K562 (cell line): ENCODE data around the gene CCDC15. TPM values are rescaled to one million over a fixed set of nuclear protein-coding genes. Genes with fewer than 3 reads are reported as not detected.
A peak's percentile ranks its signal among the peaks of the same experiment; 100 is the strongest.

Source experiments
- CHCHD3 ChIP-seq: fragments of 250-450 bp; sonication (Bioruptor Pico); IDR thresholded peaks from 2 replicates; pipeline ENCODE4 v2.1.2; 2022; ENCODE audit warnings: mild to moderate bottlenecking
- DDX20 ChIP-seq: fragments of 450-650 bp; IDR thresholded peaks from 2 replicates; pipeline ENCODE4 v1.6.1; 2016; ENCODE audit warnings: missing genetic modification characterization, low read depth, mild to moderate bottlenecking, missing compliant biosample characterization, moderate library complexity
- DMBX1 ChIP-seq: fragments of 250-450 bp; sonication (Bioruptor Pico); IDR thresholded peaks from 2 replicates; pipeline ENCODE4 v1.8.0; 2022; ENCODE audit warnings: inconsistent platforms, mild to moderate bottlenecking, moderate library complexity, borderline replicate concordance
- FOXJ2 ChIP-seq: fragments of 200-800 bp; sonication (Bioruptor generic); IDR thresholded peaks from 2 replicates; pipeline ENCODE4 v1.6.1; 2016; ENCODE audit warnings: missing genetic modification characterization, missing compliant biosample characterization
- HDAC3 ChIP-seq: fragments of 450-650 bp; IDR thresholded peaks from 2 replicates; pipeline ENCODE4 v1.6.1; 2018; ENCODE audit warnings: borderline replicate concordance, mild to moderate bottlenecking, moderate library complexity; ENCODE audit not compliant: partially characterized antibody
- HNRNPK ChIP-seq: fragments of 200-400 bp; formaldehyde crosslinking; IDR thresholded peaks from one replicate; pipeline ENCODE4 v1.6.1; 2018; ENCODE audit warnings: mild to moderate bottlenecking, low read depth, low read length; ENCODE audit not compliant: poor library complexity, severe bottlenecking
- HNRNPUL1 ChIP-seq: fragments of 200-400 bp; formaldehyde crosslinking; IDR thresholded peaks from 2 replicates; pipeline ENCODE4 v1.6.1; 2017; ENCODE audit warnings: low read length
- IFI16 ChIP-seq: fragments of 250-450 bp; sonication (Bioruptor Pico); IDR thresholded peaks from 2 replicates; pipeline ENCODE4 v2.1.2; 2022; ENCODE audit warnings: mild to moderate bottlenecking, inconsistent platforms
- JUNB ChIP-seq: fragments of 450-650 bp; formaldehyde crosslinking; conservative IDR thresholded peaks from 2 replicates; pipeline ENCODE4 v1.4.0; 2020; ENCODE audit warnings: mild to moderate bottlenecking
- KAT7 ChIP-seq: sonication (generic); formaldehyde crosslinking; IDR thresholded peaks from 2 replicates; pipeline ENCODE4 v1.8.0; 2022; ENCODE audit warnings: missing genetic modification reagents, mild to moderate bottlenecking, borderline replicate concordance
- MTA3 ChIP-seq: fragments of 450-650 bp; formaldehyde crosslinking; IDR thresholded peaks from 2 replicates; pipeline ENCODE4 v1.6.1; 2017; ENCODE audit warnings: mild to moderate bottlenecking, borderline replicate concordance
- MTF1 ChIP-seq: fragments of 250-450 bp; sonication (Bioruptor Pico); IDR thresholded peaks from 2 replicates; pipeline ENCODE4 v1.9.0; 2021; ENCODE audit warnings: moderate library complexity, mild to moderate bottlenecking, inconsistent platforms, borderline replicate concordance
- NCOA2 ChIP-seq, 2 experiments: fragments of 450-650 bp; IDR thresholded peaks; 2 replicates each; pipeline ENCODE4 v1.6.1; 2018; ENCODE audit warnings: mild to moderate bottlenecking in 2 of 2, moderate library complexity in 1 of 2; ENCODE audit not compliant: partially characterized antibody in 2 of 2
- NCOR1 ChIP-seq: fragments of 450-650 bp; IDR thresholded peaks from 2 replicates; pipeline ENCODE4 v1.6.1; 2016; ENCODE audit warnings: mild to moderate bottlenecking, moderate library complexity
- NEUROD1 ChIP-seq: fragments of 150-350 bp; IDR thresholded peaks from 2 replicates; pipeline ENCODE4 v1.6.1; 2014; ENCODE audit warnings: borderline replicate concordance, low read length, low read depth; ENCODE audit not compliant: partially characterized antibody
- NFYB ChIP-seq: IDR thresholded peaks from 2 replicates; pipeline ENCODE4 v1.6.1; 2011; ENCODE audit warnings: mild to moderate bottlenecking, moderate library complexity; ENCODE audit not compliant: insufficient read length; ENCODE audit errors: extremely low read depth
- NR2F6 ChIP-seq: fragments of 450-650 bp; formaldehyde crosslinking; IDR thresholded peaks from 2 replicates; pipeline ENCODE4 v1.4.0; 2020; ENCODE audit warnings: mild to moderate bottlenecking
- POU5F1 ChIP-seq: fragments of 150-350 bp; IDR thresholded peaks from 2 replicates; pipeline ENCODE4 v1.6.1; 2014; ENCODE audit warnings: borderline replicate concordance, low read length, low read depth, mild to moderate bottlenecking; ENCODE audit not compliant: partially characterized antibody
- RB1 ChIP-seq: fragments of 450-650 bp; IDR thresholded peaks from 2 replicates; pipeline ENCODE4 v1.6.1; 2017; ENCODE audit warnings: low read depth, mild to moderate bottlenecking
- RBFOX2 ChIP-seq: fragments of 200-400 bp; formaldehyde crosslinking; IDR thresholded peaks from 2 replicates; pipeline ENCODE4 v1.6.1; 2017; ENCODE audit warnings: low read depth, mild to moderate bottlenecking, low read length, moderate library complexity
- SIN3B ChIP-seq: fragments of 450-650 bp; IDR thresholded peaks from 2 replicates; pipeline ENCODE4 v1.6.1; 2017; ENCODE audit warnings: low read depth, mild to moderate bottlenecking, moderate library complexity
- SMAD1 ChIP-seq: fragments of 150-350 bp; IDR thresholded peaks from 2 replicates; pipeline ENCODE4 v1.6.1; 2014; ENCODE audit warnings: low read length, low read depth; ENCODE audit not compliant: partially characterized antibody
- SMAD4 ChIP-seq: fragments of 250-450 bp; sonication (Bioruptor Pico); conservative IDR thresholded peaks from 2 replicates; pipeline ENCODE4 v1.8.0; 2021; ENCODE audit warnings: inconsistent platforms, mild to moderate bottlenecking, moderate library complexity
- TFAM ChIP-seq: fragments of 250-450 bp; sonication (Bioruptor Pico); conservative IDR thresholded peaks from 2 replicates; pipeline ENCODE4 v1.5.0; 2021; ENCODE audit warnings: mild to moderate bottlenecking, moderate library complexity
- XRCC4 ChIP-seq: IDR thresholded peaks from one replicate; pipeline ENCODE4 v1.6.1; 2011; ENCODE audit not compliant: insufficient read depth, insufficient read length; ENCODE audit errors: extremely low read depth
- ZBTB2 ChIP-seq: fragments of 450-650 bp; IDR thresholded peaks from 2 replicates; pipeline ENCODE4 v1.6.1; 2016; ENCODE audit warnings: antibody characterized with exemption
- ZFX ChIP-seq: sonication (generic); formaldehyde crosslinking; IDR thresholded peaks from 2 replicates; pipeline ENCODE4 v1.8.0; 2022; ENCODE audit warnings: mild to moderate bottlenecking, missing genetic modification reagents, moderate library complexity
- ZNF184 ChIP-seq: sonication (generic); formaldehyde crosslinking; IDR thresholded peaks from 2 replicates; pipeline ENCODE4 v1.5.0; 2020; ENCODE audit warnings: missing genetic modification reagents
- ZNF766 ChIP-seq: fragments of 200-800 bp; sonication (Bioruptor generic); conservative IDR thresholded peaks from 2 replicates; pipeline ENCODE4 v1.6.1; 2016; ENCODE audit warnings: missing genetic modification characterization, missing compliant biosample characterization
- polyA plus RNA-seq, 8 experiments: library from polyadenylated mRNA; depleted of rRNA in 4 of 8; stranded (reverse) in 5 of 8; unstranded in 3 of 8; fragments of >200 nt; fragmentation: Nextera tagmentation in 2 of 8; fragmentation: Illumina TruSeq in 1 of 8; extraction: Ambion mirVana in 2 of 8; extraction: Trizol in 1 of 8; gene quantifications; 2 replicates each; pipeline versions ENCODE4 v1.2.1 to v1.2.3, GENCODE V29; 2011 to 2014; ENCODE audit warnings: inconsistent platforms in 1 of 8, missing spikeins in 1 of 8
- total RNA-seq, 7 experiments: library from RNA; depleted of rRNA in 6 of 7; stranded (reverse); fragments of >200 nt in 6 of 7; fragmentation: Illumina TruSeq in 2 of 7; extraction: Trizol in 2 of 7; gene quantifications; 2 replicates each; pipeline versions ENCODE4 v1.2.1 to v1.2.3, GENCODE V29; 2011 to 2021; ENCODE audit warnings: low replicate concordance in 1 of 7

The CCDC15 gene
- total and polyA plus RNA-seq, 9 of the 15 experiments (the other 6 are each of a cell fraction or from before 2014, with no cell fraction given), result 1.9 to 9.2 (median 3.9) TPM

DNA sequence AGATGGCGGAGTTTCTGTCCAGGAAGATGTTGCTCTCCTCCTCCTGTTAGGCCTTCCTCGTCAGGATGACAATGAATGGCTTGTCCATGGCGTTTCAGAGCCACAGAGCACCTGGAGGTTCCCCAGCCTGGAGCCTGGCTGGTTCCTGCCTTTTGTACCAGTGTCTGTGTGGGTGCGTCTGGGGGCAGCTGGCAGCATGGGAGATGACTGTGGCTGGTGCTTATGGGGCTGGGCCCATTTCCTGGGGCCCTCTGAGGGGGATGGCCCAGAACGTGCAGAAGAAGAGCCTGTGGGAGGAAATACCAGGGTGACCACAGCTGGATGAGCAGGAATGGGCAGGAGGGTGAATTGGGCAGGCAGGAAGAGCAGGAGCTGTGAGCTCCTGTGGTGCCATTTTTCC is 115.8 kb downstream of the CCDC15 start (continued):
- TF ChIP-seq POU5F1 (no peak), NCOA2 (IDR thresholded peaks at IDR 0.05; ENCODE audit: partially characterized antibody in 2 of 2) (no peak), IFI16 (CRISPR knock-in tag) (no peak), NEUROD1 (no peak), SIN3B (no peak), HDAC3 (no peak), ZNF184 (no peak), XRCC4 (no peak), SMAD4 (CRISPR knock-in tag) (peak; percentile 23; the same call in 1 of the 2 replicates), TFAM (CRISPR knock-in tag) (no peak), NFYB (no peak), FOXJ2 (tag) (no peak), ZNF766 (CRISPR knock-in tag) (0 out of 2 replicates have a peak, but pooled peaks have one; percentile 20), JUNB (CRISPR knock-in tag) (no peak), MTA3 (no peak), HNRNPK (no peak), MTF1 (CRISPR knock-in tag) (no peak), NCOR1 (no peak), DMBX1 (CRISPR knock-in tag) (0 out of 2 replicates have a peak, but pooled peaks have one; percentile 72), ZFX (CRISPR knock-in tag) (no peak), DDX20 (tag) (no peak), HNRNPUL1 (no peak), CHCHD3 (CRISPR knock-in tag) (no peak), RBFOX2 (0 out of 2 replicates have a peak, but pooled peaks have one; percentile 9), RB1 (no peak), NR2F6 (CRISPR knock-in tag) (no peak), KAT7 (no peak), ZBTB2 (no peak), SMAD1 (no peak)
- TF ChIP-seq, all 486 proteins: peak for 13
